Activated CD8-positive, alpha-beta memory T cell treated with anti-CD3 and anti-CD28 coated beads, Interleukin-2, amount 50 U/mL, for 4 hours (primary cell): ENCODE data around the gene OCLN.
A peak's percentile ranks its signal among the peaks of the same experiment; 100 is the strongest.
"Not testable (repeated sequence)": the region's sequence is repeated elsewhere in the genome, so short reads cannot be mapped to it uniquely, and the experiment has no call there.

Source experiments
- DNase-seq: peaks from one replicate; pipeline ENCODE4 v3.0.0-alpha.2; 2020

OCLN gene

DNA sequence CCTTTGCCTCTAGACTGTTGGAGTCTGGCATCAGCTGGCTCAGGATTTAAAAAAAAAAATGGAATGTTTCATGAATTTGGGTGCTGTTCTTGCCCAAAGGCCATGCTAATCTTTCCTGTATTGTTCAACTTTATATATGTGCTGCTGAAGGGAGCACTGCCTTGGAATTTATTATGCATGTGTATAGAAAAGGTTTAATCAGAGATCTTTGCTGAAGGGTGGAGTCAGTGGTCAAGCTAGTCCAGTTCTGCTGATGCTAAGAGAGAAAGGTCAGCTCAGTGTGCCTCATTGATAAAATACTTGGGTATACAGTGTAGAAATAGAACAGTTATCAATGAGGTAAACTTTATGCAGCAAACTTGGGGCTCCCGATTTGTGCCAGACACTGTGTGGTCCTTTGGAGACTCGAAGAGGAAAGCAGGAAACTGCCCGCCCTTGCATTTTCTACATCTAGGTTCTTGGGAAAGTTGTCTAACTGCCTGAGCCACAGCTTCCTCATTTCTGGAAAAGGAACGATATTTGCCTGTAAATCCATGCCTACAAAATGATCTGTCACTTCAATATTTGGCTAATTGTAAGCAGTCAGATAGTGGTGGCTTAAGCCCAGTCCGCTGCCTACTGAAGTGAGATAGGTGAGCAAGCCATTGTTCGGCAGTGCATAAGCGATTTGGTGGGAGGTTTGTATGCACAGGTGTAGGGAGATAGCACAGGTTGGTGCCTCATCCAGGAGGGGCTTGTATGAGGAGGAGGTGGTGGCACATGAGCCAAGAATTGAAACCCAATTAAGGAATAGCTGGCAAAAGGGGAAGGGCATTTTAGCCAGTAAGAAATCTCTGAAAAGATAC is 38.2 kb downstream of the OCLN start:
- no peak for DNase-seq

DNA sequence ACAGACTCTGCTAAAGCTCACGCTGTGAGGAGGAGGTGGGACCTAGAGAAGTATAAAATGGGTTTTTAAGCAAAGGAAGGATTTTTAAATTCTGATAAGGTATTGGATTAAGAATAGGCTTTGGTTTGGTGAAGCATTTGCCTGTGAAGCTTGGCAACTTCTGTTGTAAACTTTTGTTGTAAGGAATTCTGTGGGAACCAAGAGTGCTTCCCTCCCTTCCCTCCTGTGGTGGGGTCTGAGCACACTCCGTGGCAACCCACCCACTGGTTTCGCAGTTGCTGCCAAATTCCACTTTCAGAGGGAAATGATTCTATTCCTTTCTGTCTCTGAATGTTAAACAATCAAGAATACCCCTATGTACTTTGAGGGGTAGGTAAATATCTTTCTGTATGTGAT is 38.8 kb downstream of the OCLN start:
- DNase-seq = no peak

- not testable (repeated sequence) for DNase-seq
Observed at GRCh38 chr5:69537911-69538310, 45.3 kb downstream of the OCLN start.

DNA sequence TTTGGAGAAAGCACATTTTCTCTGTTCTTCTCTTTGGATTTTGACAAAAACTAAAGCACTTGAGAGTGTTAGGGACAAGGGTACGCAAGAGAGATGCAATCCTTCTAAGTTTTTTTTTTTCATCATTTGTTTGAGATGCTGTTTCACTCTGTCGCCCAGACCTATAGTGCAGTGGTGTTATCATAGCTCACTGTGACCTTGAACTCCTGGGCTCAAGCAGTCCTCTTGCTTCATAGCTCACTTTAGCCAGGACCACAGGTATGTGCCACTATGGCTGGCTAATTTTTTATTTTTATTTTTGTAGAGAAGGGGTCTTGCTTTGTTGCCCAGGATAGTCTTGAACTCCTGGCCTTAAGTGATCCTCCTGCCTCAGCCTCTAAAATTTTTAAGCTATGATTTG is 46.1 kb downstream of the OCLN start:
- not testable (repeated sequence) for DNase-seq

DNA sequence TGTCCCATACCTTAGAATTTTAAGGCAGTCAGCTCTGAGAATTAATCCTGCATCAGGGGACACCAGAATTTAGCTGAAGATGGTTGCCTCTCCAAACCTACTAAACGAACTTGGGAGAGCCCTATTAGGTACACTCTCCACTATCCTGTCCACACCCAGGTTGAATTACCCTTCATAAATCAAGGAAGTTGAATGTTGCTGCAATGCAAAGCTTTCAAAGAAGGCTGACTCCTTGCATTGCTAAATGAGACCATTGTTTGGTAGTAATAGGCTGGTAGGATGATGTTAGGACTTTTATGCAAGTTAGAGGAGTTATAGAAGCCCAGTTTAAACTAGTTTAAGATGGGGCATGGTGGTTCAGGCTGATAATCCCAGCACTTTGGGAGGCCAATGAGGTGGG is 48.8 kb downstream of the OCLN start:
- DNase-seq = not testable (repeated sequence)

DNA sequence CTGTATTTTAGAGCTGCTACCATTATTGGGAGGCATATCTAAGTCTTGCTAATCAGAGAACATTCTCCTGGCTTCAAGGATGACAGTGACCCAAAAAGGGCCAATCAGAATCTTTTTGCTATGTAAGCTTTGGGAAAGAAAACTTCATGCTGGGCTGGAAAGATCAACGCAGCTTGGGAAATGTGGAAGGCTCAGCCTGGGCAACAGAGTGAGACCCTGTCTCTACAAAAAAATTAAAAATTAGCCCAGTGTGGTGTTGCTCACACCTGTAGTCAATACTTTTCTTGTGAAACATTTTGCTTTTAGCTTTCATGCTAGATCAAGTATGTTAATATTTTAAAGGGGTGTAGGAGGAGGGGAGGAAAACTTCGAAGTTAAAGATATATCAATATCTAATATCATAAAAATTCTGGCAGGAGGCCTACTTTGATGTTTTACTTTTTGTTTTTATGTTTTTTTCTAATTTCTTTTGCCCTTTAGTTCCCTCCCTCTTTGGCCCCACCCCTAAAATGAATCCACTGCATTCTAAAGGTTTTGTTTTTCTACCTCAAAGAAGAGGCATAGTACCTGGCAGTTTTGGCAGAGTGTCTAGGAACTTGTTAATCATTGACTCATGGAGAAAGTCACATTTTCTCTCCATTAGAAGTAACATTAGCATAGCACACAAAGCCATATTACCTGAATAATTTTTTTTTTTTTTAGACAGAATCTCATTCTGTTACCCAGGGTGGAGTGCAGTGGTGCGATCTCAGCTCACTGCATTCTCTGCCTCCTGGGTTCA is 50.4 kb downstream of the OCLN start:
- DNase-seq = not testable (repeated sequence)

- DNase-seq = not testable (repeated sequence)
Observed at GRCh38 chr5:69544602-69545001, 52.0 kb downstream of the OCLN start.

DNA sequence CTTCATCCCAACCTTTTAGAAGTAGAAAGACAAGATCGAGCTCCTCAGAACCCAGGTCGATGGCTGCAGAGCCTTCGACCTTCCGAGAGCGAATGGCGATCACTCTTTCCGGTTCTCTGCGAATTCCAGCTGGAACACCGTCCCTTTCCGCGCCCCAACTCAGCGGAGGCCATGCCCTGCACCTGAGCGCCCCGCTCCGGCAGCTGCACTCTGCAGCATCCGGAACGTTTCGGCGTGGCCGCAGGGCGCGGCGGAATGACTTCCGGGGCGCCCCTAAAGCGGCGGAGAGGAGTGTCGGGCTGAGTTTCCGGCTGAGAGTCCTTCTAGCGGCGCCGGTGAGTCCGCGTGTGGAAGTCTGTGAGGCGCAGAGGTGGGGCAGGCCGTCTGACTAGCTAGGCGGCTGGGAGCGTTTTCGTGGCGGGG is 67.3 kb downstream of the OCLN start, which contains the start of gene GTF2H2C:
TSS of gene GTF2H2C (plus strand) at position 284 of the 423 bp plus-strand sequence. CDS start 4,942 bp downstream, outside the sequence.
- peak; percentile 67 for DNase-seq

GRCh38 chr5:69560587-69561431 is 68.2 kb downstream of the OCLN start:
- DNase-seq = not testable (repeated sequence)

- DNase-seq = not testable (repeated sequence)
Observed at GRCh38 chr5:69566172-69566571, 73.6 kb downstream of the OCLN start.

GRCh38 chr5:69568072-69568471 is 75.5 kb downstream of the OCLN start:
- not testable (repeated sequence) for DNase-seq

- DNase-seq = not testable (repeated sequence)
Observed at GRCh38 chr5:69583356-69583755, 90.8 kb downstream of the OCLN start.

DNA sequence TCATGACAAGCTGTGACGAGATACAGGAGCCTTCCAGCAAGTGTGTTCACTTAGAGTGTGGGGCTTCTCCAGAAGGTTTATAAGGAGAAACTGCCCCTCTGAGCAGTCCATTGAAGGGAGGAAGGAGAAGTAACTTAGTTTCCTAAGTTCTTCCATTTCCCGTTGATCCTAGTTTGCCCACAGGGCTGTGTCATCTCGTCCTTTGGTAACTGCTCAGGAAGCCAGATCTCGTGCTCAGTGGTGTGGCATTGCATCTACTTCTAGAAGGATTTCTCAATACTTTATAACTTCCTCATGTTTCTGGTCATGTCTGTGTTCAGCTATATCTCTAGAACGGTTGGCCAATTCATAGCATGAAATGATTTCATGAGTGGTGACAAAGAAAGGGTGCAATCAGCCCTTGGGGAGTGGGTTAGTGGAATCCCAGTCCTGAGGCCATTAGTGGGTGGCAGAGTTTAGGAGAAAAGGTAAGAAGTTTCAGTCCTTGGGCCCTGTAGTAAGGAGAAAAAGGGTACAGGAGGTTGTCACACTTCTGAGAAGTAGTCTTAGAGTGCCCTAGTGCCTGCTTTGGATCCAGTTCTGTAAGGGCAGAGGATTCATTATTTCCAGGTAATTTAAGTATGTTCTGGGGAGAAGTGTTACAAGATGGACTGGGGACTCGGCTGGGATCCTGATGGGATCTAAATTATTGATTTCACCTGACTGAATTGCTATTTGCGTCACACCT is 103.7 kb downstream of the OCLN start:
- not testable (repeated sequence) for DNase-seq

- DNase-seq = not testable (repeated sequence)
Observed at GRCh38 chr5:69601947-69602346, 109.4 kb downstream of the OCLN start.

DNA sequence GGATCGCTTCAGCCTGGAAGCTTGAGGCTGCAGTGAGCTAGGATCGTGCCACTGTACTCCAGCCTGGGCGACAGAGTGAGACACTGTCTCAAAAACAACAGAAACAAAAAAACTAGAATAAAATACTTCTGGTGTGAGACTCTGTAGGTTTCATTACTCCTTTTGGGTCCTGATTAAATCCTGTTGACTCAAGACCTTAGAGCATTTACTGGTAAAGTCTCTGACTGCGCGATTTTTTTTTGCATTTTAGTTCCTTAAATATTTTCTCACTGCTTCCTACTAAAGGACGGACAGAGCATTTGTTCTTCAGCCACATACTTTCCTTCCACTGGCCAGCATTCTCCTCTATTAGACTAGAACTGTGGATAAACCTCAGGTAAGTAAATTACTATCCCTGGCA is 114.2 kb downstream of the OCLN start:
- not testable (repeated sequence) for DNase-seq
